GM08714 (cell line): ENCODE data around the gene OR6P1.

Experiments used
- H3K4me3 ChIP-seq: fragments of 200-500 bp; sonication (Bioruptor generic); 2 replicates; pipeline ENCODE4 v1.5.1; 2014; ENCODE audit warnings: mild to moderate bottlenecking, low read length, inconsistent platforms
- ZNF274 ChIP-seq: IDR thresholded peaks from 2 replicates; pipeline ENCODE4 v1.6.1; 2012; ENCODE audit warnings: mild to moderate bottlenecking, low read depth, low read length

The OR6P1 gene, protein sequence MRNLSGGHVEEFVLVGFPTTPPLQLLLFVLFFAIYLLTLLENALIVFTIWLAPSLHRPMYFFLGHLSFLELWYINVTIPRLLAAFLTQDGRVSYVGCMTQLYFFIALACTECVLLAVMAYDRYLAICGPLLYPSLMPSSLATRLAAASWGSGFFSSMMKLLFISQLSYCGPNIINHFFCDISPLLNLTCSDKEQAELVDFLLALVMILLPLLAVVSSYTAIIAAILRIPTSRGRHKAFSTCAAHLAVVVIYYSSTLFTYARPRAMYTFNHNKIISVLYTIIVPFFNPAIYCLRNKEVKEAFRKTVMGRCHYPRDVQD

DNA sequence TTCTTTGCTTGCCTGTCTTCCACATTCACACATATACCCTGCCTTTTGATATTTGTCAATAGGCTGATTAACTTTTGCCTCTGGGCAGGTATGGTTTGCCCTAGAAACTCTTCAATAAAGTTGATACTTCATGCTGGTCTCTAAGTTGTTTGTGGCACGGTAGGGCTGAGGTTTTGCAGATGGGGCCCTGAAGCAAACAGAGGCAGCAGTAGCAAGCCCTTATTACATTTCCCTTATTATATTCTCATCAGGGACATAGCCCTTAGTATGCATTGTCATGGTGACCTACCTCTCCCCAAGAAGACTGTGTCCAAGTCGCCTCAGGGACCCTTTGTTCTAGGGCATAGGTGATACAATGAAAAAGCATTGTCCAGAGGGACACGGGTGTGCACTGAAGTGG is at the start of gene OR6P1:
Gene OR6P1, minus strand, starts transcription at position 101 of the 400 bp plus-strand sequence. CDS start 6,976 bp downstream, outside the sequence.
- TF ChIP-seq ZNF274: no peak
- no peak within 1 kb of the TSS for H3K4me3 ChIP-seq

DNA sequence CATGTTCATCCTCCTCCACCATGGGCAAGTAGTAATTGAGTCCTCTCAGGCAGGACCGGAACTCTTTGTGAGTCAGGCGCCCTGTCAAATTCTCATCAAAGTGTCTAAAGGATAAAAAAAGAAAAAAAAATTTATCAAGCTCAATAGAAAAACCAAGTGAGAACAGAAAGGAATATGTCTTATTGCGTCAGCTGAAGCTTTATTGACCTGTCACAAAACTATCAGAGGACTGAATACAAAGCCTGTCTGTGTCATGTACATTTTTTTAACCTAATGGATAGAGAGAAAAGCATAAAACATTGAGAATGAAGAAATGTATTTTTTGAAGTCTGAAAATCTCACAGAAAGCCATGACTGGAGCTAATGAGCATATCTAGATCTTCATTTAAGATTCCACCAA is 43.4 kb upstream of the OR6P1 start:
- no peak for TF ChIP-seq ZNF274
- no peak overlapping the region for H3K4me3 ChIP-seq

DNA sequence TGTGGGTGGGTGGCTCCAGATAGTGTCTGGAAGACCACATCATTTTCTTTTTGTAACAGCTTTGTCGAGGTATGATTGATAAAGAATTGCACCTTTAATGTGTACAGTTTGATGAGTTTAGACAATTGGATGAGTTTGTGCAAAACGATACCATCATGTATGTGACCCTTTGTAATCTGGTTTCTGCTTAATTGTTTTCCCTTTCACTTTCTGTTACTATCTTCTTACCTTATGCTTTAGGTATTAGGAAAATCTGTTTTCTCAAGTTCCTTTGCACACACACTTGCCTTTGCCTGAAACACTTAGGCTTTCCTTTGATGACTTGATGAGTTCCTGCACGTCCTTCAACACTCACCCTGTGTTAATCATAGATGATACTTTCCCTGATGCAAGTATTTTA is 41.5 kb upstream of the OR6P1 start:
- no peak for TF ChIP-seq ZNF274
- H3K4me3 ChIP-seq: no peak overlapping the region

DNA sequence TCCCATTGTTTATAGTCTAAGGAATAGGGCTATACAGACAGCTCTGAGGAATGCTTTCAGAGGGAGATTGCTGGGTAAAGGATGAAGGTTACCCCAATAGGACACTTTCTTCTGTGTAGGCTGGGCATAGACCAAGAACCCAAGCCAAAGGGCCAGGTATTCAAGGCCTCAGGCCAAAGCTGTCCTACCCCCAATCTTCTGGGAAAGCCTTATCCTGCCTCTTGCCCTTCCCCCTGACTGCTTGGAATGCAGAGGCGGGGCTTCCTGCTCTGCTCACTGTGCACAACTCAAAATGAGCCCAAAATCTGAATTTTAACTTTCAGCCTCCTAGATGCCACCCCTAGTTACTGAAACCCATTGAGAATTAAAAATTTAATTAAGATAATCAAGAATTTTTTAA is 36.9 kb upstream of the OR6P1 start:
- no peak overlapping the region for H3K4me3 ChIP-seq
- TF ChIP-seq ZNF274: no peak

DNA sequence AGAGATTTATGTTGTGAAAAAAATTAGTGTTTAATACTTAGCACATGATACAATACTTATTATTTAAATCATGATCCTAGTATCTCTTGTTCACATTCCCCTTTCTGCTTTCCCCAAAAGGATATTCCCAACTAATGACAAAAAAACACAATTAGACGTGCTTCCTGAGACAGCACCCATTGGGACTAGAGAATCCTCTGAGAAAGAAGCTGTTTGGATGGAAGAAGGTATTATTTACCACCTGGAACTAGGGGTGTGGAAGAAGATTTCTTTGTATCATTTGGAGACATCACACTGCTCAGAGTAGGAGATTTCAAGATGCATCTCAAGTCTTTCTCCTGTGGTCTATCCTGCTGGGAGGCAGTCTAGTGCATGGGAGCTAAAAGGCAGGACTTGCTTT is 34.6 kb upstream of the OR6P1 start, which contains the start of gene OR10Z1:
Gene OR10Z1, plus strand, starts transcription at position 301 of the 400 bp plus-strand sequence. CDS start 1,171 bp downstream, outside the sequence.
- no peak within 1 kb of the TSS for H3K4me3 ChIP-seq
- no peak for TF ChIP-seq ZNF274

DNA sequence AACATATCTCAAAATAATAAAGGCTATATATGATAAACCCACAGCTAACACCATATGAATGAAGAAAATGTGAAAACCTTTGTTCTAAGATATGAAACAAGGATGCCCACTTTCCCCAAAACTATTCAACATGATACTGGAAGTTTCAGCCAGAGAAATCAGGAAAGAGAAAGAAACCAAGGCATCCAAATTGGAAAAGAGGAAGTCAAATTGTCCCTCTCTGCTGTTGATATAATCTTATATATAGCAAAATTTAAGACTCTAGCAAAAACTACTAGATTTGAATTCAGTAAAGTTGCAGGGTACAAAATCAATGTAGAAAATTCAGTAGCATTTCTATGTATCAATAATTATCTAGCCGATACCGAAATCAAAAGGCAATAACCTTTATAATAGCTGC is 30.4 kb upstream of the OR6P1 start:
- H3K4me3 ChIP-seq: no peak overlapping the region
- no peak for TF ChIP-seq ZNF274

DNA sequence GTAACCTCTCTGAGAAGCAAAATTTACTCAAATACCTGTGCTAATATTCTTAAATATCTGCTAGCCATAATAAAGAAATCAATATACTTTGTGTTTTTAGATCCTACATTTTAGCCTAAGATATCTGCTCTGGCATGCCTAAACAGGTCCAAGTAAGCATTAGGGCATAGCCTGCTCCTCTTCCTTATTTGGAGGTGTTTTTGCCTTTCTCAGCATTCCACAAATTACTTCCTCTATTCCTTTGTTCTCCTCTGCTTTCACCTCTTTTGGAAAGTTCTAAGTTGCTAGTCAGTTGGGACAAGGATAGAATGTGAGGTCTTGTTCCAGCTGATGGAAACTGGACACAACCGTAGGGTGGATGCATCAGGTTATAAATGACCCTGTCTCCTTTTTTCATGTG is 16.6 kb upstream of the OR6P1 start:
- no peak for TF ChIP-seq ZNF274
- H3K4me3 ChIP-seq: no peak overlapping the region

DNA sequence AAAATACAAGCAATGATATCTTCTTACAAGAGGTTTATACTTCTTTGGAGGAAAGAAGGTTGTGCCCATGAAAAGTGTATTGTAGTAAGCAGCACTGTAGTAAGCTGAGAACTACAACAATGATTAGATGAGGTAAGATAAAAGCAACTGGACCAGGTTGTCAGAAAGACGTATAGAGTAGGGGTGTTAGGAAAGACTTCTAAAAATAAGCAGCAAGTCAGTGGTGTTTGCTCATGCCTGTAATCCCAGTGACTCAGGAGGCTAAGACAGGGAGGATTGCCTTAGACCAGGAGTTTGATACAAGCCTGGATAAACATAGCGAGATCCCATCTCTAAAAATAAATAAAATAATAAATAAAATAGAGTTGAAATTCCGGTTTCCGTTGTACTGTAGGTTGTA is 13.6 kb upstream of the OR6P1 start:
- H3K4me3 ChIP-seq: no peak overlapping the region
- no peak for TF ChIP-seq ZNF274

DNA sequence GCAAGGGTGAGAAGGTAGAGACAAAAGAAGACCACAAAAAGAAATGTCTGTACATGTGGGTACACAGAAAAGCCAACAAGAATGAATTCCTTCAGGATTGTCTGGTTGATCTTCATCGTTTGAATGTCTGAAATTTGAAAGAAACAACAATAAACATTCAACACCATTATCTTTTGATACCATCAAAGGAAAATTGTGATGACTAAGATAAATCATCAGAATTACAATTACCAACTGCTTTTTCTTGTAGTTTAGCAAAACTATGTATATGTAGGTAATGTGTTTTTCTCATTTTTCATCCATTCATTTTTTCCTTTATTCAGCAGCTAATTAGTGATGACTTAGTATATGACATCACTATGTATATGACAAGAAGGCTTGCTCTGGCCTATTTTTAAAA is 9.4 kb upstream of the OR6P1 start, which contains the start of gene OR10X1:
Gene OR10X1, minus strand, starts transcription at position 167 of the 400 bp plus-strand sequence. Its CDS starts 0 bp downstream, at position 167.
- H3K4me3 ChIP-seq: no peak within 1 kb of the TSS
- no peak for TF ChIP-seq ZNF274

DNA sequence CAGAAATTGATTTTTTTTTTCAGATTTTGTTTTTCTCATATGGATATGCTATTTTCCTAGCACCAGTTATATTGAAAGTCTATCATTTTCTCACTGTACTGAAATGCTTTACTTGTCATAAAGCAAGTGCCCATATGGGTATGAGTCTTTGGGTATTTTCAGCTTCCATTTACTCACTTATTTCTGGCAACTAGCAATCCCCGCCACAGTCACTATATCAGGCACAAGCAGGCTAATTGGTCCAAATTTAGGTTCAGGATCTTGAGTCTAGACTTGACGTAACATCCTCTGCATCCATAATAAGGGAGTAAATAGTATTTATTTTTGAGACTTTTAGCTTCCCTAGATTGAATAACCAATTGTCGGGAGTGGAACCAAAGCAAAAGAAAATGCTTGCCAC is 7.2 kb upstream of the OR6P1 start:
- no peak for TF ChIP-seq ZNF274

DNA sequence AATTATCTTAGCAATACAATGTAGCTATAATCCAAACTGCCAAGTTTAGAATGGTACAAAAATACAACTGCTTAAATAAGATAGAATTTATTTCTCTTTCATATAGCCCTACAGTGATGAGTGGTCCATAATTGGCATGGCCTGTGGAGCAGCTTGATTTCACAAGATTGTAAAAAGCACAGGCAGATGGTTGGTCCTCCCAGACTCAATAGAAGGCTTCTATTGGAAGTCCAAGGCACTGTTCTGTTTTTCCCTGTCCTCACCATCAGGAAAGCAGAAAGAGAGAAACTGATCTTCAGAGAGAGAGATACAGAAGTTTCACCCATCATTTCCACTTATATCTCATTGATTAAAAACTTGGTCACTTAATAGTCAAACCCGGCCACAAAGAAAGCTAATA is 1.8 kb upstream of the OR6P1 start:
- TF ChIP-seq ZNF274: no peak
- H3K4me3 ChIP-seq: no peak overlapping the region

More for the DNA sequence above, 7.2 kb upstream of the OR6P1 start:
- H3K4me3 ChIP-seq: no peak overlapping the region

DNA sequence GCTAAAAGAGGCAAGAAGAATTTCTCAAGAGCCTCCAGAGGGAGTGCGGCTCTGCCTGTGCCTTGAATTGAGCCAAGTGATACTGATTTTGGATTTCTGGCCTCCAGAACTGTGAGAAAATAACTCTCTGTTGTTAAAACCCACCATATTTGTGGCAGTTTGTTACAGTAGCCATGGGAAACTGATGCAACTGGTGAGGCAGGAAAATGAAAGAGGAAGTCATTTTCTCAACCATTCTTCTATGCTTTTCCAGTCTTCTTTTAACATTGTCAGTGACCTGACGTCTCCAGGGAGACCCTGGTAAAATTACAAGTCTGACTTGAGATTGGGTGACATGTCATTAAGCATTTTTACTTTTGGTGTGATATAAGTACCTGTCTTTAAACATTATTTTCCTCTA is 5.8 kb downstream of the OR6P1 start:
- TF ChIP-seq ZNF274: no peak
- H3K4me3 ChIP-seq: no peak overlapping the region

DNA sequence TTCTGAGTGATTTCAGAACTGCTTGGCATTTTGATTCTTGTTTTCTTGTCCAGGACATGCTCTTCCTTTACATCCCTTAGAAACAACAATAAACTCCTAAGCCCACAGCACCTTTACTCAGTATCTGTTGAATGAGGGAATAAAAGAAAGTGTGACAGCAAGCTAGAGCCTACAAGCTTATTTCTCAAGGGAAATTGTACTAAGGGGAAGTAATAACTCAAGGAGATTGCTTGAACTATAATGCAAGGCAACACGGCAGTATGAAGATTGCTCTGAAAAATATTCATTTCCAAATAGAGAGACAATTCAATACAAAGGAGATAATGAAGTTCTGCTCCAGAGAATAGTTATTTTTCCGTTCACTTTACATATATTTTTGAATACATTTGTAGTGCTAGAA is 6.5 kb downstream of the OR6P1 start:
- no peak for TF ChIP-seq ZNF274
- H3K4me3 ChIP-seq: no peak overlapping the region

DNA sequence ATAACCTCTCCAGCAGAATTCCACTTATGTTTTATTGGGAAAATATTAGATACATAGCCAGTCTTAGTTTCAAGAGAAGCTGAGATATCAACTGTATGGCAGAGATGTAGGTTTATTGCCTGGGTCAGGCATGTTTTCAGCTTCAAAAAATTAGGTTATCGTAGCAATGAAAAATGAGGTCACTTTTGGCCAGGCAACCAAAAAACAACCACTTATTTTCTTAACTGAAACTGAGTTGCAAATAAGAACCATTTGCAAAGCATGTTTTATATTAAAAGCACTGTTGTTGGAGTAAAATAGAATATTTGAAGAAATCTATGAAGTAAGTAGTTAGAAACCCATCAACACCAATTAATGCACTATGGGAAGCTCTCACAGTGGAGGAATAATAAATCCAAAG is 10.7 kb downstream of the OR6P1 start:
- H3K4me3 ChIP-seq: no peak overlapping the region
- no peak for TF ChIP-seq ZNF274

DNA sequence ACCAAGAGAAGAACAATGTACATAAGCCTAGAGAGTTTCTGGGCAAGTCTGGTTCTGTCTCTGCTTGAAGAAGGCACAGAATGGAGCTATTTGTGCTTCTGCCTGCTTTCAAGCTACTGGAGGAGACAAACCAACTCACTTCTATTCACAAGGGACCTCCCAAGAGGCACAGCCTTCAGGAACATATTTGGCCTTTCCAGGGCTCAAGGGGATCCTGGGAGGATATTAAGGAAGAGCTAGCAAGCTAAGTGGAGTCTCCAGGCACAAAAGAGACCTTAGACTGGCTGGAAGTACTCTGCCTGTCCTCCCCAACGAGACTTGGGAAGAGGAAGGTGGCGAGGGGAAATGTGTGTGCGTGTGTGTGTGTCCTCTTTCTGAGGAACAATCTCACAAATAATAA is 16.0 kb downstream of the OR6P1 start, which contains the start of gene OR6Y1:
Gene OR6Y1, minus strand, starts transcription at position 54 of the 400 bp plus-strand sequence. CDS start 6,300 bp downstream, outside the sequence.
- TF ChIP-seq ZNF274: no peak
- H3K4me3 ChIP-seq: no peak within 1 kb of the TSS
